ENCODE measurements around the gene WWOX. TPM values are rescaled to one million over a fixed set of nuclear protein-coding genes. Genes with fewer than 3 reads are reported as not detected.
A peak's percentile ranks its signal among the peaks of the same experiment; 100 is the strongest.

WWOX gene
- polyA plus RNA-seq, 6 donors from 2014 or later: 9.1 to 17.0 (median 12.5) TPM

DNA sequence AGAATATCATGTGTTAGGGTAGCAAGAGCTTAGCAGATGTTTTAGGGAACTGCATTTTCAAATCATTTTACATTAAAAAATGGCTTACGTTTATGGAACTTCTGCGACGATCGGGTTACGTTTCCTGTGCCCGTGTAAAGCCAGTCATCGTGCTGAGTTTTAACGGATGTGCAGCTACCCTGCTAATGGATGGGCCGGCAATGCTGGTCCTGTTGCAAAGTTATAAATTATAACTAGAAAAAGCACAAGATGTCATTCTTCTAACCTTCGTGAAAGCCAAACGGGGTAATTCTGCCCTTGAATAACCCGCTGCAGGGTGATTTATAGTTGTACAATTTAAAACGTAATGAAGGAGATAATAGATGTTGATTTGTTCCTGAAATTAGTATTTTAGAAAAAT, 339.2 kb downstream of the WWOX start:
- ATAC-seq (ENCODE audit: low read depth in 2 of 2): no peak
- no peak for DNase-seq
- no peaks in the 10 kb centered on the region for H3K27me3 Mint-ChIP-seq

DNA sequence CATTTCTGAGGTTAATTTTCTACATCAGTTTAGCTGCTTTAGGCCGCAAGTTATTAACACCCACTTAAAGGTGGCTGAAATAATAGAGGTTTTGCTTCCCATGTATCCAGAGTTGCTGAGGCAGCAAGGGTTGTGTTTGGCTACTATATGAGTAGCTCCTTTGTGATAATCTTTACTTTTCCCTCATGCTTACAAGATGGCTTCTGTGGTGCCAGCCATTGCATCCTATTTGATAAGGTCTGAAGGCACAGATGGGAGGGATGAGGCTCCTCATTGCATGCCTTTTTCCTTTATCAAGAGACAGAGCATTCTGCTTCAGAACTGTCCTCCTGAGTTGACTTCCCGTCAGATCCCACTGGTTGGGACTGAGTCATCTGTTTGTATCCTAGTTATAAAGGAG, 340.2 kb downstream of the WWOX start:
- no peak for DNase-seq
- no peak for ATAC-seq (ENCODE audit: low read depth in 2 of 2)
- H3K36me3 Mint-ChIP-seq: peaks cover under 1 to 2% of the 10 kb centered on the region in 2 donors
- H3K9me3 Mint-ChIP-seq: no peaks in the 10 kb centered on the region
- no peaks in the 10 kb centered on the region for H3K27me3 Mint-ChIP-seq
- no peak overlapping the region for H3K4me3 Mint-ChIP-seq
- no peak overlapping the region for H3K27ac Mint-ChIP-seq
- H3K4me1 Mint-ChIP-seq: no peaks in the 10 kb centered on the region

More for the DNA sequence above, 339.2 kb downstream of the WWOX start:
- Mint-ChIP-seq H3K27ac (no peak overlapping the region), H3K4me1 (no peaks in the 10 kb centered on the region), H3K9me3 (no peaks in the 10 kb centered on the region), H3K4me3 (no peak overlapping the region), H3K36me3 (peaks cover 7 to 8% of the 10 kb centered on the region in 2 donors)

DNA sequence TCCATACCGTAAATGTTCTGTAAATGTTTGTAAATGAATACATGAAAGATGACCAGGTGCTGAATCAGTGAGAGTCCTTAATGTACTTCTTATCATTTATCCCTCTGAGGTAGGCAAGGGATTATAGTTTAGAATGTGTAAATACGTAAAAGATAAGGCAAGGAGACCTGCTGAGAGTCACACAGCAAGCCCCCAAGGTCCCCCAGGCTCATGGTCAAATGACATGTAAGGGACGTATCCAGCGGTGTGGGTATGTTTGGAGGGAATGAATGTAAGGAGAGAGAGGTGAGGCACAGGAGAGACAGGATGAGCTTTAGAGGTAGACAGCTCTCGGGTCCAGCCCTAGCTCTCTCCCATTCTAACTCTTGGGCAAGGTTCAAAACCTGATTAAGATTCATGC, 341.8 kb downstream of the WWOX start:
- H3K36me3 Mint-ChIP-seq: no peaks in the 10 kb centered on the region
- DNase-seq (no peak), ATAC-seq (ENCODE audit: low read depth in 2 of 2) (no peak)
- no peaks in the 10 kb centered on the region for H3K27me3 Mint-ChIP-seq
- no peaks in the 10 kb centered on the region for H3K4me1 Mint-ChIP-seq
- no peaks in the 10 kb centered on the region for H3K9me3 Mint-ChIP-seq
- no peak overlapping the region for H3K27ac Mint-ChIP-seq
- no peak overlapping the region for H3K4me3 Mint-ChIP-seq

DNA sequence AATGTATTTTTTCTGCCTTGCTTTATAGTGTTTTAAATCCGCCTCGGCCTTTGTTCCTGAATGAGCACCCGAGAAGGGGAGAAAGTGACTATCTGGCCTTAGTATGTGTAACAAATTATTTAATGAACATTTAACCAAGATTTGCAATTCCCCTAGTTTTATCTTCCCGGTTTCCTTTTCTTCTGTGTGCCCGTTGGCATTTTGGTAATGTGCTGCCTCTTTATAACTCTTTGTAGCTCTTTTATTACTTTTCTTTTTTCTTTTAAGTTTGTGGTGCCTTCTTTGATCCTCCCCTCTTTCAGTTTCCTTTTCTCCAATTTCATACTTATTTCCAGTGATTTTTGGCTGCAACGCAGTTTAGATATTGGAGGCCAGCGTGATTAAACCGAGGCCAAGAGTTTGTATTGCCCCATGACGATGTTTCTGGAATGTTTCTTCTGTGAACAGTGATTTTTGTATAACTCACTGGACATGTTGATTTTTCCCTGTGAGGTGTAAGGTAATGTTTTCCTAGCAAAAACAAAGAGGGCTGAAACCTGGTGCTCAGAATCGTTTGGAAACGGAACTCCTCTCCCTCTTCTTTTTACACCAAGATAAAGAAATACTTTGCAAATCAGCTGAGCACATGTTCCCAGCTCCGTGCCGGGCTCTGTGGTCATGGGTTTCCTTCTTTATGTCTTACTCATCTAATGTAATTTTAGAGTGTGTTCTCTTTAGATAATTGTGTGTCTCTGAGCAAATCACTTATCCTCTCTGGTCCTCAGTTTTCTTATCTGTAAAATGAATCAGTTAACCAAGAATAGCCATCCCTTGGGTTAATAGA, 344.3 kb downstream of the WWOX start:
- DNase-seq (no peak), ATAC-seq (ENCODE audit: low read depth in 2 of 2) (no peak)
- Mint-ChIP-seq H3K27ac (peak overlapping the region in 1 of 6 donors; percentile 44), H3K36me3 (no peaks in the 10 kb centered on the region), H3K27me3 (no peaks in the 10 kb centered on the region), H3K4me1 (no peaks in the 10 kb centered on the region), H3K4me3 (no peak overlapping the region), H3K9me3 (no peaks in the 10 kb centered on the region)

DNA sequence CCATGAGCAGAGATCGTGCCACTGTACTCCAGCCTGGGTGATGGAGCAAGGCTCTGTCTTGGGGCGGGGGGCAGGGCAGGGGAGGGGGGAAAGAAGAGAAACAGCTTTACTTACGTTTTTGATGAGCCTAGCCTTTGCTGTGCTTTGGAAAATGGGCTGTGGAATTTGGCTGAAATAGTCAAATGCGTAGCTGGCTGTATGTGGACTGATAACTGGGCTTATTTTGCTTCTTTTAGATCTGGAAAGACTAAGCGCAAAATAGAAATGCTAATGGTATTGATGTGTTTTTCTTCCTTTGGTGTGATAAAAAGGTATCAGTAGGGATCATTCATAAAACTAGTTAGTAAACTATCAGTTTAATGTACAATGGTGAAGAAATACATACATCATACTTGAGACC, 346.4 kb downstream of the WWOX start:
- ATAC-seq (ENCODE audit: low read depth in 2 of 2) (no peak), DNase-seq (no peak)
- H3K4me1 Mint-ChIP-seq: no peaks in the 10 kb centered on the region
- H3K4me3 Mint-ChIP-seq: no peak overlapping the region
- H3K27ac Mint-ChIP-seq: no peak overlapping the region
- H3K36me3 Mint-ChIP-seq: no peaks in the 10 kb centered on the region
- no peaks in the 10 kb centered on the region for H3K27me3 Mint-ChIP-seq
- H3K9me3 Mint-ChIP-seq: no peaks in the 10 kb centered on the region

DNA sequence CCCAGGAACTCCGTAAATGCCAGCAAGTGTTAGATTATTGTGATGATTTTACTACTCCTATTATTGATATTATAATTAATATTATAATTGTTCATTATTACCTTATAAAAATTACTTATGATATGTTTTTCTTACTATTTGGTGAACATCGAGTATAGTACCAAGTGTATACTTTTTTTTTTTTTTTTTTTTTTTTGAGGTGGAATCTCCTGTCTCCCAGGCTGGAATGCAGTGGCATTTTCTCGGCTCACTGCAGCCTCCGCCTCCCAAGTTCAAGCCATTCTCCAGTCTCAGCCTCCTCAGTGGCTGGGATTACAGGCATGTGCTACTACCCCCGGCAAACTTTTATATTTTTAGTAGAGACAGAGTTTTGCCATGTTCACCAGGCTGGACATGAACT, 347.0 kb downstream of the WWOX start:
- H3K27ac Mint-ChIP-seq: no peak overlapping the region
- ATAC-seq (ENCODE audit: low read depth in 2 of 2): no peak
- no peaks in the 10 kb centered on the region for H3K27me3 Mint-ChIP-seq

DNA sequence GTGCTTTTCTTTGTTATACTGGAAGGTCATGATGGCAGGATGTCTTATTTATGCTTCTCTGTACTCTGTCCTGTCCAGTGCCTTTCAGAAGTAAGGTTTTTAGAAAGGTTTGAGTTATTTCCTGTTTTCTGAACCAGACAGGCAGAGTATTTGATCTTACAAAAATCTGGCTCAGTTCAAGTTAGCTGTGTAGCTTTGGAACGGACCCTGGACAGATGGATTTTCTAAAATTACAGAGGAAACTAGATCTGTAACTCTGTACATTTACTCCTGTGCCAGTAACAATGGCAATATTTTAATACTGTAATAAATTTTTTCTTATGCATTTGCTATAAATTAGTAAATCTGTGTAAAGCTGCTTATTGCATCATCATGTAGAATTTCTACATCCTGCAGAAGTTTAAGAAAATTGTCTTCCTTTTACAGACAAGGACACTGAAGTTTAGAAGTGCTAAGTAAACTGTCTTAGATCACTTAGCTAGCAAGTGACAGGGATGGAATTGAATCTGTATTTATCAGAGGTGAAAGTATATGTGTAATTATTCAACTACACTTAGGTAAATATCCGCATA, 347.6 kb downstream of the WWOX start:
- Mint-ChIP-seq H3K27me3 (no peaks in the 10 kb centered on the region), H3K36me3 (no peaks in the 10 kb centered on the region), H3K27ac (peak overlapping the region in 1 of 6 donors; percentile 61), H3K9me3 (no peaks in the 10 kb centered on the region), H3K4me3 (no peak overlapping the region), H3K4me1 (no peaks in the 10 kb centered on the region)
- no peak for DNase-seq
- no peak for ATAC-seq (ENCODE audit: low read depth in 2 of 2)

More for the DNA sequence above, 347.0 kb downstream of the WWOX start:
- no peaks in the 10 kb centered on the region for H3K9me3 Mint-ChIP-seq
- DNase-seq: no peak
- H3K4me3 Mint-ChIP-seq: no peak overlapping the region
- no peaks in the 10 kb centered on the region for H3K36me3 Mint-ChIP-seq
- H3K4me1 Mint-ChIP-seq: no peaks in the 10 kb centered on the region

DNA sequence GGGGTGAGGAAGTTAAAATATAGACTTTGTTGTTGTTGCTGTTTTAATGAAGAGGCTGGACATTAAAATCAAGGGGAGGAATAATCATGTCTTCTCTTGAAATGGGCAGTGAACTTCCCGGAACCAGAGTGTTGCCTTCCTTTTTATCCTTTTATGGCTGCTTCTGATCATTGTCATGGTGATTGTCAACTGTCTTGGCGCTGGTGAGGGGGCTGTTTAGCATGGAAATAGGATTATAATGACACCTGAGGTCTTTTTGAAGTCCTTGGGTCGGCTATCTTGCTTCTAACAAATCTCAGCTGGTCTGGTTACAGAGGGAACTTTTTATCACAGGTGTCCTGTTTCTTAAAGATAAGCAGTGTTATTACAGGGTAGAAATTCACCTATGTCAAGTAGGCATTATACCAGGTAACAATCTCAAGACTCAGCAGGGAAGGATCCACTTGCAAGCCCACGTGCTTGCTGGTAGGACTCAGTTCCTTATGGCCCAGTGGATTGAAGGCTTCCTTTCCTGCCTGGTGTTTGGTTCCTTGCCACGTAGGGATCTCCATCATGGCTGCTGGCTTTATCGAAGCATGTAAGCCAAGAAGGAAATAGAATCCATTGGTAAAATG, 349.3 kb downstream of the WWOX start:
- H3K9me3 Mint-ChIP-seq: no peaks in the 10 kb centered on the region
- H3K4me3 Mint-ChIP-seq: no peak overlapping the region
- H3K27me3 Mint-ChIP-seq: no peaks in the 10 kb centered on the region
- DNase-seq: no peak
- no peak for ATAC-seq (ENCODE audit: low read depth in 2 of 2)
- H3K4me1 Mint-ChIP-seq: no peaks in the 10 kb centered on the region
- no peaks in the 10 kb centered on the region for H3K36me3 Mint-ChIP-seq
- peak overlapping the region in 1 of 6 donors; percentile 3 for H3K27ac Mint-ChIP-seq

DNA sequence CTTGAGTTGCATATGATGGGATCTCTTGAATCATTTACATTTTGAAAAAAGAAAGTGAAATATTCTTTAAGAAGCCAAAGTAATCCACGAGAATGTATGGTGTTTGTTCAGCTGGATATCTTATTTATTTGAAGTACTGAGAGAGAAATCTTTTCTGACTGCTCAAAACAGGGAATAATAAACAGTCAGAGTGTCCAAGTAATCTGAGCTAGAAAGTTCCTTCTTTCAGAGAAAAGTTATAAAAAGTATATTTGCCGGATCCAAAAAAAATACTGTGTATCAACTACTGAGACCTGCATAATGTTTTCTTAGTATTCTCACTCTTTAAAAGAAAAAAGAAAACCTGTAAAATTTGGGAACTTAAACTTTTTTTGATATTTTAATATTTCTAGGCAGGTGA, 350.8 kb downstream of the WWOX start:
- no peaks in the 10 kb centered on the region for H3K36me3 Mint-ChIP-seq
- no peak overlapping the region for H3K27ac Mint-ChIP-seq
- no peak overlapping the region for H3K4me3 Mint-ChIP-seq
- H3K4me1 Mint-ChIP-seq: no peaks in the 10 kb centered on the region
- H3K27me3 Mint-ChIP-seq: no peaks in the 10 kb centered on the region
- DNase-seq (no peak), ATAC-seq (ENCODE audit: low read depth in 2 of 2) (no peak)
- H3K9me3 Mint-ChIP-seq: no peaks in the 10 kb centered on the region

DNA sequence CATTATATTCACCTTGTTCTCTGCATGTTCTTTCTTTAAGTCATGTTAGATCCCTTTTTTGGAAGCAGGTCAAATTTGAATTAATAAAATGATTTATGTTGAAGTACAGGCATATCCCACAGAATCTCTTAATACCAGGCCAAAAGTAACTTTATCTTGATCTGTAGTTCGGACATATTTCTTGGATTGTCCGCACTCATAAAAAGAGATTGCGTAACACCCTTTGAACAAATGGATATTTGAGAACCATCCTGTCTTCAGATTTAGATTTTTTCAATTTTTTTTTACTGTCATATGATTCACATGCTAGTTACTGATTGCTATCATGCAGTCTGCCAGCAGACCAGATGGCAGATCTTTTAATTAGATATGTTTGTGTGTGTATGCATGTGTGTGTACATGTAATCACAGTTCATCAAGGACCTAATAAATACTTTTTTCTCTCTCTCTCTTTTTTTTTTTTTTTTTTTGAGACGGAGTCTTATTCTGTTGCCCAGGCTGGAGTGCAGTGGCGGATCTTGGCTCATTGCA, 352.6 kb downstream of the WWOX start:
- Mint-ChIP-seq H3K27me3 (no peaks in the 10 kb centered on the region), H3K36me3 (no peaks in the 10 kb centered on the region), H3K4me1 (no peaks in the 10 kb centered on the region), H3K4me3 (no peak overlapping the region), H3K9me3 (no peaks in the 10 kb centered on the region), H3K27ac (no peak overlapping the region)
- no peak for DNase-seq
- no peak for ATAC-seq (ENCODE audit: low read depth in 2 of 2)

DNA sequence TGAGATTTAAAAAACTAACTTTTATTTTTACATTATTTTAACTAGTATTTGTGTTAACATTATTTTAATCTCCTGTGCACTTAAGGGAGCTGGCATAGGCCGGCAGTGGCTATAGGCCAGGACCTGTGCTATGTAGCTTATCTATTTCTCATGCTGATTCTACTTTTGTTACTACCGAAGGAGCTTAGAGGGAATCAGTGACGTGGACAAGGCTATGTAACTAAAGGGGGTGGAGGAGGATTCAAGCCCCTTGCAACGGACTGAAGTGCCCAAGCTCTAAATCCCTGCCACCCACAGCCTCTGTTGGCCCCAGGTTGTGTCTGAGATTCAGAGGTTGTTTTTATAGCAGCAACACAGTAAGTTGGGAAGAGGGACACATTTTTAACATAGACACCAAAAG, 356.4 kb downstream of the WWOX start:
- no peaks in the 10 kb centered on the region for H3K9me3 Mint-ChIP-seq
- H3K27ac Mint-ChIP-seq: peak overlapping the region in 1 of 6 donors; percentile 20

DNA sequence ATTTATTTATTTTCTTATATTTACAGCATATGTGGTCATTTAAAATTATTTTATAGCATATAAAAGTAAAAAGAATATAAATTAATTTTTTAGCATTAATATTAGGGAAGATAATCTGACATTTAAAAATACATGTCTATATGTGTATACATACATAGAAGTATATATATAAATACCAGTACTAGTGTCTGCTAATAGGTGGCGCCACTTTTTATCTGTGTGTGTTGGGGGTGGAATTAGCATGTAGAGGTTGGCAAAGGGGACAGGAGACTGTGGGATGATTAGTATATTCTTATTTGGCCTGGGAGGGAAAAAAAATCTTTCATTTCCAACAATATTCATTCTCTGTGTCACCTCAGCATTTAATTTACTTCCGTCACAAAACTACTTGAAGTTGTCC, 359.1 kb downstream of the WWOX start:
- Mint-ChIP-seq H3K9me3 (no peaks in the 10 kb centered on the region), H3K4me1 (peaks cover 0 to 6% (median 3%) of the 10 kb centered on the region in 3 donors), H3K36me3 (peaks cover 0 to 2% of the 10 kb centered on the region in 2 donors), H3K27ac (no peak overlapping the region), H3K4me3 (no peak overlapping the region), H3K27me3 (no peaks in the 10 kb centered on the region)
- DNase-seq (no peak), ATAC-seq (ENCODE audit: low read depth in 2 of 2) (no peak)

More for the DNA sequence above, 356.4 kb downstream of the WWOX start:
- Mint-ChIP-seq H3K4me3 (no peak overlapping the region), H3K27me3 (no peaks in the 10 kb centered on the region), H3K36me3 (no peaks in the 10 kb centered on the region), H3K4me1 (peaks cover 0 to 3% (median under 1%) of the 10 kb centered on the region in 3 donors)
- ATAC-seq (ENCODE audit: low read depth in 2 of 2) (no peak), DNase-seq (no peak)

DNA sequence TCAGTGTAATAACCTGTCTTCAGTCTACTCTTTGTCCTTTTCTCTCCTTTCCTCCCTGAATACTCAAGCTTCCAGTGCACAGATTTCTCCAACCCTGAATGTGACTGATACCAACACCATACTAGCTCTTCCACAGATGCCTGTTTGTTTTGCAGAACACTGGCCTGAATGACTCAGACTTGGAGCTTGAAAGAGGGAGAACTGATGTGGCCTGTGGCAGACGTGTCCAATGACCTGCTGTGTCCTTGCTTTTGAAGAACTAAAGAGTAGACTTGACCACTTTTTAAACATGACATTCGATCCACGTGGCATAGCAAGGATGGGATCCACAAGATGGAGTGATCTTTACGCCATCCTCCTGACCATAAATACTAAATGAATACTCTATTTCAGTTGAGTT, 361.0 kb downstream of the WWOX start:
- ATAC-seq (ENCODE audit: low read depth in 2 of 2) (no peak), DNase-seq (no peak)
- Mint-ChIP-seq H3K27ac (peak overlapping the region in 1 of 6 donors; percentile 71), H3K27me3 (no peaks in the 10 kb centered on the region), H3K4me1 (peaks cover 0 to 6% (median 3%) of the 10 kb centered on the region in 3 donors), H3K9me3 (peaks cover 3 to 13% (median 6%) of the 10 kb centered on the region in 7 donors), H3K4me3 (no peak overlapping the region), H3K36me3 (peaks cover 8 to 17% of the 10 kb centered on the region in 2 donors)

DNA sequence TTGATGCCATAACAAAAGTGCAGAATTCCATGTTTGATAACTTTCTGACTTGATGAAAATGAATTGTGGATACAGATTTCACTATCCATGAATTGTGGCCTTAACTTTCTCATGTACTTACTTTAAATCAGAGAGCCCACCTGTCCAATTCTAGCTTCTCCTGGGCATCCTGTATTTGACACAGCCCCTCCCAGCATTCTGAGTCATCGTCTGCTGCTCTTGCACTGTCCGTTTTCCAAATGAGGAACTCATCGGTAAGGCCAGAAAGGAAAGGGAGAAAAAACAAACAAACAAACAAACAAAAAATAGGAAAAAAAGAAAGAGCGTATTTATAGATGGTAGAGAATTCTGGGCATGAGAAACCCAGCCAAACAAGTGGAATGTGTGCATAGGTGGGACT, 361.6 kb downstream of the WWOX start:
- peaks cover 0 to 6% (median 3%) of the 10 kb centered on the region in 3 donors for H3K4me1 Mint-ChIP-seq
- H3K36me3 Mint-ChIP-seq: peaks cover 8 to 17% of the 10 kb centered on the region in 2 donors
- ATAC-seq (ENCODE audit: low read depth in 2 of 2) (no peak), DNase-seq (no peak)
- H3K4me3 Mint-ChIP-seq: no peak overlapping the region
- H3K9me3 Mint-ChIP-seq: peaks cover 3 to 13% (median 6%) of the 10 kb centered on the region in 7 donors
- no peaks in the 10 kb centered on the region for H3K27me3 Mint-ChIP-seq
- peak overlapping the region in 2 of 6 donors; percentile 4 to 11 for H3K27ac Mint-ChIP-seq

Data from naive B cell (primary cell).